IMR-90 (cell line): ENCODE data around the gene CCDC88C.

ENCODE experiments used
- BHLHE40 ChIP-seq: fragments of 150-350 bp; IDR thresholded peaks from 2 replicates; pipeline ENCODE4 v1.6.1; 2016; ENCODE audit warnings: mild to moderate bottlenecking, low read depth, low read length
- CEBPB ChIP-seq: IDR thresholded peaks from 2 replicates; pipeline ENCODE4 v1.6.1; 2012; ENCODE audit warnings: low read depth, low read length, improper control_type of control experiment
- CHD1 ChIP-seq: IDR thresholded peaks from 2 replicates; pipeline ENCODE4 v1.6.1; 2012; ENCODE audit warnings: low read depth, low read length, improper control_type of control experiment
- CTCF ChIP-seq: conservative IDR thresholded peaks from 2 replicates; pipeline ENCODE4 v1.5.1; 2012; ENCODE audit warnings: mild to moderate bottlenecking, low read depth, low read length, improper control_type of control experiment
- ELK1 ChIP-seq: fragments of 150-350 bp; IDR thresholded peaks from 2 replicates; pipeline ENCODE4 v1.6.1; 2016; ENCODE audit warnings: low read depth, mild to moderate bottlenecking, low read length, moderate library complexity, borderline replicate concordance
- MAFK ChIP-seq: IDR thresholded peaks from 2 replicates; pipeline ENCODE4 v1.6.1; 2012; ENCODE audit warnings: low read depth, low read length, improper control_type of control experiment
- POLR2A ChIP-seq: IDR thresholded peaks from 2 replicates; pipeline ENCODE4 v1.6.1; 2012; ENCODE audit warnings: mild to moderate bottlenecking, low read depth, low read length
- RAD21 ChIP-seq: IDR thresholded peaks from 2 replicates; pipeline ENCODE4 v1.6.1; 2012; ENCODE audit warnings: low read length, improper control_type of control experiment
- USF2 ChIP-seq: fragments of 150-350 bp; IDR thresholded peaks from 2 replicates; pipeline ENCODE4 v1.6.1; 2017; ENCODE audit warnings: mild to moderate bottlenecking, antibody characterized with exemption, low read length, low read depth

DNA sequence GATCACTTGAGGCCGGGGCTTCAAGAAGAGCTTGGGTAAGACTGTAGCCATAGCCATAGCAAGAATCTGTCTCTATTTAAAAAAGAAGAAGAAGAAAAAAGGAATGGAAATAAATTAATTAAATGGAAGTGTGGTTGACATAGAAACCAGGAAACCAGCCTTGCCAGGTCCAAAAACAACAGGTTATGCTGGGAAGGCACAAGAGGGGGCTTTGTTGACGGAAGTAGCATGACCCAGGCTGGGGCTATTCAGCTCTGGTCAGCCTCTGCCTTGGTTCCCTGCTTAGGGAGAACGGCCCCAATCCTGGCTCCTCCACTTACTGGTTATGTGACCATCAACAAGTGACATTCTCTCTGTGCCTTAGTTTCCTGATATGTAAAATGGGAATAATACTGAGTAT, 158.7 kb downstream of the CCDC88C start:
- TF ChIP-seq CTCF = no peak
- TF ChIP-seq CHD1 = no peak
- TF ChIP-seq POLR2A = no peak
- TF ChIP-seq MAFK = no peak
- no peak for TF ChIP-seq CEBPB
- TF ChIP-seq ELK1 = no peak
- no peak for TF ChIP-seq USF2
- no peak for TF ChIP-seq RAD21
- no peak for TF ChIP-seq BHLHE40
